ENCODE measurements around the gene EIF5B.

Gene EIF5B

DNA sequence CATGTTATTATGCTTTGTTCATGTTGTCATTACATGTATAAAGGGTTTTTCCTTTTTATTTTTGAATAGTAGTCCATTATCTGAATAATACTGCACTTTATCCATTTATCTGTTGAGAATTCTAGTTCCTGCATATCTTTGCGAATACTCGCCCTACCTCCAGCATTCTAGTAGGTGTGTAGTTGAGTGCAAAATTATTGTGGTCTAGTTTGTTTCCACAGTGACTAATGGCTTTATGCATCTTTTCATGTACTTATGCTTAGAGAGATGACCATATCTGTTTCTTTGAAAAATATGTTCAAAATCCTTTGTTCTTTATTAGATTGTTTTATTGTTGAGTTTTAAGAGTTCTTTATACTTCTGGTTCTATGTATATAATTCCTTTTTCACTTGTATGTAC lies 48.8 kb downstream of the EIF5B start:
- no peaks in the 10 kb centered on the region for H3F3A ChIP-seq (ENCODE audit: low read depth)
- no peak for TF ChIP-seq EZH2phosphoT487 (IDR thresholded peaks at IDR 0.05; ENCODE audit: borderline replicate concordance)
- TF ChIP-seq, protein P1, sequence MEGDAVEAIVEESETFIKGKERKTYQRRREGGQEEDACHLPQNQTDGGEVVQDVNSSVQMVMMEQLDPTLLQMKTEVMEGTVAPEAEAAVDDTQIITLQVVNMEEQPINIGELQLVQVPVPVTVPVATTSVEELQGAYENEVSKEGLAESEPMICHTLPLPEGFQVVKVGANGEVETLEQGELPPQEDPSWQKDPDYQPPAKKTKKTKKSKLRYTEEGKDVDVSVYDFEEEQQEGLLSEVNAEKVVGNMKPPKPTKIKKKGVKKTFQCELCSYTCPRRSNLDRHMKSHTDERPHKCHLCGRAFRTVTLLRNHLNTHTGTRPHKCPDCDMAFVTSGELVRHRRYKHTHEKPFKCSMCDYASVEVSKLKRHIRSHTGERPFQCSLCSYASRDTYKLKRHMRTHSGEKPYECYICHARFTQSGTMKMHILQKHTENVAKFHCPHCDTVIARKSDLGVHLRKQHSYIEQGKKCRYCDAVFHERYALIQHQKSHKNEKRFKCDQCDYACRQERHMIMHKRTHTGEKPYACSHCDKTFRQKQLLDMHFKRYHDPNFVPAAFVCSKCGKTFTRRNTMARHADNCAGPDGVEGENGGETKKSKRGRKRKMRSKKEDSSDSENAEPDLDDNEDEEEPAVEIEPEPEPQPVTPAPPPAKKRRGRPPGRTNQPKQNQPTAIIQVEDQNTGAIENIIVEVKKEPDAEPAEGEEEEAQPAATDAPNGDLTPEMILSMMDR (conservative IDR thresholded peaks at IDR 0.05; ENCODE audit: low read length): no peak

DNA sequence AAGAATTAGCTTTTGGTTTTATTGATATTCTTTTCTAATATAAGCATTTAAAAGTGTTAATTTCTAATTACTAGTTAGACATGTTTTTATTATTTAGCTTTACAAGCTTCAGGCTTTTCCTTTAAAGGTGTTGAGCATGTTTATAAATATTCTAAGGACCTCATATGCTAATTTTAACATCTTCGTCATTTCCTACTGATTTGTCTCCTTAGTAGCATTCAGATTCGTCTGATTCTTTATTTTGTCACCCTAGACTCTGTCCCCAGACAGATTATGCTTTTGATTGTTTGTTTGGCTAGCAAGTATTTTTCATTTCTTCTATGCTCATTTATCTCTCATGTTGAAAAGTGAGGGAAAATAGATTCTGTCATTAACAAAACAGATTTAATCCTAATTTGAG lies 51.7 kb downstream of the EIF5B start:
- Histone ChIP-seq H3K4me2 (ENCODE audit: low read depth, low read length, poor library complexity, severe bottlenecking) (no peak overlapping the region), H3K9ac (ENCODE audit: low read depth, low read length, poor library complexity, severe bottlenecking) (no peak overlapping the region), H3K9me3 (ENCODE audit: insufficient read depth, low read depth, low read length) (no peaks in the 10 kb centered on the region), H3F3A (ENCODE audit: low read depth) (no peaks in the 10 kb centered on the region), H3K4me3 (ENCODE audit: low read length, poor library complexity, severe bottlenecking) (no peak overlapping the region), H3K27me3 (ENCODE audit: insufficient read depth, low read length, poor library complexity, severe bottlenecking) (no peaks in the 10 kb centered on the region), H4K20me1 (ENCODE audit: insufficient read depth, low read length, poor library complexity, severe bottlenecking) (peaks cover 5% of the 10 kb centered on the region), H3K4me1 (ENCODE audit: insufficient read depth, low read length, poor library complexity, severe bottlenecking) (no peaks in the 10 kb centered on the region), H3K9me2 (replicated peaks; ENCODE audit: low read depth, low read length) (no peaks in the 10 kb centered on the region), H3K79me2 (ENCODE audit: insufficient read depth, low read length) (no peaks in the 10 kb centered on the region), H3K36me3 (ENCODE audit: insufficient read depth, low read length) (peaks cover 63% of the 10 kb centered on the region; the same call in 1 of the 2 replicates), H2AFZ (ENCODE audit: low read length) (no peak overlapping the region)
- TF ChIP-seq, protein P1 (conservative IDR thresholded peaks at IDR 0.05; ENCODE audit: low read length): no peak
- no peak for TF ChIP-seq EZH2phosphoT487 (IDR thresholded peaks at IDR 0.05; ENCODE audit: borderline replicate concordance)

More for the DNA sequence above, 48.8 kb downstream of the EIF5B start:
- Histone ChIP-seq H2AFZ (ENCODE audit: low read length) (no peak overlapping the region), H3K9ac (ENCODE audit: low read depth, low read length, poor library complexity, severe bottlenecking) (no peak overlapping the region), H3K9me3 (ENCODE audit: insufficient read depth, low read depth, low read length) (no peaks in the 10 kb centered on the region), H3K9me2 (replicated peaks; ENCODE audit: low read depth, low read length) (no peaks in the 10 kb centered on the region), H3K4me3 (ENCODE audit: low read length, poor library complexity, severe bottlenecking) (no peak overlapping the region), H3K4me1 (ENCODE audit: insufficient read depth, low read length, poor library complexity, severe bottlenecking) (no peaks in the 10 kb centered on the region), H3K79me2 (ENCODE audit: insufficient read depth, low read length) (no peaks in the 10 kb centered on the region), H3K27me3 (ENCODE audit: insufficient read depth, low read length, poor library complexity, severe bottlenecking) (no peaks in the 10 kb centered on the region), H4K20me1 (ENCODE audit: insufficient read depth, low read length, poor library complexity, severe bottlenecking) (peaks cover 5% of the 10 kb centered on the region), H3K36me3 (ENCODE audit: insufficient read depth, low read length) (peaks cover 67% of the 10 kb centered on the region), H3K4me2 (ENCODE audit: low read depth, low read length, poor library complexity, severe bottlenecking) (no peak overlapping the region)

DNA sequence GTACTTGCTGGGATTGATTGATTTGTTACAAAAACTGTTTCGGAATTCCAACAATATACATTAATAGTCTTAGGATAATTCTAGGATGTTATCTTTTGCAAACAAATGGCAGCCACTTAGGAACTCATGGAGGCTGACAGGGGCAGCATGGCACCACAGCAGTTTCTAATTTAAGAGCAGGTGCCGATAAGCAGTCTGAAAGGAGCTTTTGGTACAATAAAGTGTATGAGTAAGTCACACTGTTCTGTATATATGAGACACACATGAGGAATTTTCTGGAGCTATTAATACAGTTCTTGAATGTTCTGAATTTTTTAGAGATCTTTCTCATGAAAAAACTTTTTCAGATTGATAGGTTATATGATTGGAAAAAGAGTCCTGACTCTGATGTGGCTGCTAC lies 52.2 kb downstream of the EIF5B start:
- H3K79me2 ChIP-seq (ENCODE audit: insufficient read depth, low read length): no peaks in the 10 kb centered on the region
- H4K20me1 ChIP-seq (ENCODE audit: insufficient read depth, low read length, poor library complexity, severe bottlenecking): peaks cover 5% of the 10 kb centered on the region
- H3K4me3 ChIP-seq (ENCODE audit: low read length, poor library complexity, severe bottlenecking): no peak overlapping the region
- no peaks in the 10 kb centered on the region for H3F3A ChIP-seq (ENCODE audit: low read depth)
- peaks cover 63% of the 10 kb centered on the region; the same call in 1 of the 2 replicates for H3K36me3 ChIP-seq (ENCODE audit: insufficient read depth, low read length)
- no peak overlapping the region for H3K9ac ChIP-seq (ENCODE audit: low read depth, low read length, poor library complexity, severe bottlenecking)
- H3K4me2 ChIP-seq (ENCODE audit: low read depth, low read length, poor library complexity, severe bottlenecking): no peak overlapping the region
- H3K9me3 ChIP-seq (ENCODE audit: insufficient read depth, low read depth, low read length): no peaks in the 10 kb centered on the region
- no peaks in the 10 kb centered on the region for H3K27me3 ChIP-seq (ENCODE audit: insufficient read depth, low read length, poor library complexity, severe bottlenecking)
- H3K4me1 ChIP-seq (ENCODE audit: insufficient read depth, low read length, poor library complexity, severe bottlenecking): no peaks in the 10 kb centered on the region
- no peak for TF ChIP-seq EZH2phosphoT487 (IDR thresholded peaks at IDR 0.05; ENCODE audit: borderline replicate concordance)
- TF ChIP-seq, protein P1 (conservative IDR thresholded peaks at IDR 0.05; ENCODE audit: low read length): no peak
- H2AFZ ChIP-seq (ENCODE audit: low read length): no peak overlapping the region
- H3K9me2 ChIP-seq (replicated peaks; ENCODE audit: low read depth, low read length): no peaks in the 10 kb centered on the region
